ENCODE data around the gene SUSD4. TPM values are rescaled to one million over a fixed set of nuclear protein-coding genes. Genes with fewer than 3 reads are reported as not detected.

Gene SUSD4
- total and polyA plus RNA-seq, 2 of the 8 experiments (the other 6 are each of a cell fraction or from before 2014, with no cell fraction given), result 3.9 to 5.2 TPM

- no peak overlapping the region for H2AFZ ChIP-seq (ENCODE audit: low read length)
- H3K14ac ChIP-seq (ENCODE audit: insufficient read length), result no peak overlapping the region
- H4K8ac ChIP-seq (ENCODE audit: extremely low read depth, insufficient read depth, low read length), result no peak overlapping the region
- no peaks in the 10 kb centered on the region for H3K36me3 ChIP-seq (ENCODE audit: control insufficient read depth in 2 of 4, insufficient read depth in 4 of 4, low read length in 3 of 4)
- no peaks in the 10 kb centered on the region for H3K4me1 ChIP-seq (replicated peaks in 1 of 4; ENCODE audit: control insufficient read depth in 3 of 4, insufficient read depth in 4 of 4, low read length in 3 of 4)
- no peak overlapping the region for H2BK20ac ChIP-seq (ENCODE audit: low read length)
- H2BK120ac ChIP-seq (replicated peaks; ENCODE audit: low read depth, low read length), result no peak overlapping the region
- no peak overlapping the region for H3K18ac ChIP-seq (ENCODE audit: extremely low read depth, low read length)
- H3K27me3 ChIP-seq (replicated peaks in 1 of 4; ENCODE audit: control insufficient read depth in 3 of 4, extremely low read depth in 1 of 4, insufficient read depth in 3 of 4, low read length in 3 of 4), result no peaks in the 10 kb centered on the region
- H2BK15ac ChIP-seq (ENCODE audit: low read length), result no peak overlapping the region
- CTCF ChIA-PET (ENCODE audit: partially characterized antibody), result no interaction called here
- no peak overlapping the region for H3K56ac ChIP-seq (replicated peaks; ENCODE audit: insufficient read length, low read depth, low read length)
- no peak overlapping the region for H3K4ac ChIP-seq (replicated peaks; ENCODE audit: insufficient read length, low read depth, low read length)
- no peak for DNase-seq (ENCODE audit: low read depth in 1 of 2, low spot score in 2 of 2)
- no peaks in the 10 kb centered on the region for H4K20me1 ChIP-seq (replicated peaks in 1 of 2; ENCODE audit: control insufficient read depth in 1 of 2, insufficient read depth in 2 of 2, low read length in 2 of 2)
- no peak overlapping the region for H3K4me3 ChIP-seq (ENCODE audit: extremely low read depth in 1 of 4, insufficient read depth in 2 of 4, low read depth in 3 of 4, low read length in 4 of 4)
- no peaks in the 10 kb centered on the region for H3K79me2 ChIP-seq (ENCODE audit: control insufficient read depth in 1 of 2, insufficient read depth in 2 of 2, low read length in 2 of 2)
- WGBS, 2 experiments (ENCODE audit: extremely low coverage in 1 of 2, insufficient coverage in 1 of 2, insufficient read length in 1 of 2, insufficient replicate concordance in 2 of 2, low coverage in 1 of 2, low lambda C conversion rate in 2 of 2, missing lambda C conversion rate in 1 of 2), result 88% methylated on average over 3 of the region's 3 CpGs; no CpG with 5 or more reads in 1 of the 2 experiments
- no peak overlapping the region for H3K4me2 ChIP-seq (ENCODE audit: insufficient read depth in 1 of 2, low read depth in 2 of 2, low read length in 2 of 2)
- POLR2A ChIA-PET (ENCODE audit: partially characterized antibody), result no interaction called here
- no peak overlapping the region for H3K23ac ChIP-seq (ENCODE audit: insufficient read length)
- H2AK5ac ChIP-seq (ENCODE audit: low read depth, low read length), result no peak overlapping the region
- no peaks in the 10 kb centered on the region for H3K23me2 ChIP-seq (ENCODE audit: low read depth, low read length)
- no peaks in the 10 kb centered on the region for H3K9me3 ChIP-seq (ENCODE audit: insufficient read depth in 2 of 2, low read depth in 1 of 2, low read length in 1 of 2)
- no peak overlapping the region for H3K9ac ChIP-seq (replicated peaks in 1 of 4; ENCODE audit: extremely low read depth in 1 of 4, low read depth in 3 of 4, low read length in 3 of 4)
- no peak overlapping the region for H4K5ac ChIP-seq (ENCODE audit: insufficient read length, low read depth, low read length)
- H2BK5ac ChIP-seq (ENCODE audit: low read depth, low read length), result no peak overlapping the region
- H2BK12ac ChIP-seq (ENCODE audit: low read depth, low read length), result no peak overlapping the region
- FAIRE-seq, result no peak
- no peak overlapping the region for H3K27ac ChIP-seq (ENCODE audit: low read depth, low read length)
- H3K79me1 ChIP-seq (ENCODE audit: low read depth, low read length), result no peaks in the 10 kb centered on the region
- H4K91ac ChIP-seq (replicated peaks; ENCODE audit: insufficient read length, low read length), result no peak overlapping the region
- TF ChIP-seq CREB1 (IDR thresholded peaks at IDR 0.05) (no peak), EP300 (IDR thresholded peaks at IDR 0.05; ENCODE audit: borderline replicate concordance in 1 of 2, low read depth in 2 of 2, low read length in 2 of 2) (no peak), RFX5 (IDR thresholded peaks at IDR 0.05; ENCODE audit: borderline replicate concordance, low read depth, low read length) (no peak), GTF2F1 (IDR thresholded peaks at IDR 0.05; ENCODE audit: borderline replicate concordance, low read depth, low read length) (no peak), CHD2 (IDR thresholded peaks at IDR 0.05; ENCODE audit: low read length) (no peak), NRF1 (IDR thresholded peaks at IDR 0.05; ENCODE audit: low read depth, low read length) (no peak), CBX8 (IDR thresholded peaks at IDR 0.05; ENCODE audit: borderline replicate concordance, low read depth, low read length) (no peak), POU5F1 (IDR thresholded peaks at IDR 0.05; ENCODE audit: low read depth, low read length) (no peak), RXRA (IDR thresholded peaks at IDR 0.05; ENCODE audit: insufficient read depth, low read depth, low read length) (no peak), CTBP2 (IDR thresholded peaks at IDR 0.05; ENCODE audit: borderline replicate concordance, insufficient read depth, insufficient read length, low read length) (no peak), TCF12 (IDR thresholded peaks at IDR 0.05; ENCODE audit: low read depth, low read length) (no peak), RAD21 (IDR thresholded peaks at IDR 0.05 in 1 of 2, conservative IDR thresholded peaks at IDR 0.05 in 1 of 2; ENCODE audit: low read depth in 2 of 2, low read length in 2 of 2) (no peak)
- TF ChIP-seq, protein P1, sequence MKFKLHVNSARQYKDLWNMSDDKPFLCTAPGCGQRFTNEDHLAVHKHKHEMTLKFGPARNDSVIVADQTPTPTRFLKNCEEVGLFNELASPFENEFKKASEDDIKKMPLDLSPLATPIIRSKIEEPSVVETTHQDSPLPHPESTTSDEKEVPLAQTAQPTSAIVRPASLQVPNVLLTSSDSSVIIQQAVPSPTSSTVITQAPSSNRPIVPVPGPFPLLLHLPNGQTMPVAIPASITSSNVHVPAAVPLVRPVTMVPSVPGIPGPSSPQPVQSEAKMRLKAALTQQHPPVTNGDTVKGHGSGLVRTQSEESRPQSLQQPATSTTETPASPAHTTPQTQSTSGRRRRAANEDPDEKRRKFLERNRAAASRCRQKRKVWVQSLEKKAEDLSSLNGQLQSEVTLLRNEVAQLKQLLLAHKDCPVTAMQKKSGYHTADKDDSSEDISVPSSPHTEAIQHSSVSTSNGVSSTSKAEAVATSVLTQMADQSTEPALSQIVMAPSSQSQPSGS (IDR thresholded peaks at IDR 0.05; ENCODE audit: low read length), result no peak
Measured at GRCh38 chr1:223235091-223235490, 128.9 kb downstream of the SUSD4 start.

All from H1 (cell line).